IgD-negative memory B cell (primary cell): ENCODE measurements around the gene KIAA1671. TPM values are rescaled to one million over a fixed set of nuclear protein-coding genes. Genes with fewer than 3 reads are reported as not detected.

Experiments used
- H3K27ac Mint-ChIP-seq, 3 donors: one replicate each; pipeline ENCODE4 v1.8.0; 2020 to 2022; ENCODE audit warnings: mild to moderate bottlenecking in 3 of 3, mixed read lengths in 3 of 3, moderate library complexity in 1 of 3
- H3K27me3 Mint-ChIP-seq: one replicate; pipeline ENCODE4 v1.8.0; 2021; ENCODE audit warnings: mixed read lengths
- H3K36me3 Mint-ChIP-seq: one replicate; pipeline ENCODE4 v1.8.0; 2020; ENCODE audit warnings: mild to moderate bottlenecking, mixed read lengths
- H3K4me1 Mint-ChIP-seq, 3 donors: one replicate each; pipeline ENCODE4 v1.8.0; 2020 to 2022; ENCODE audit warnings: mixed read lengths in 3 of 3, mild to moderate bottlenecking in 1 of 3
- H3K4me3 Mint-ChIP-seq, 4 donors: one replicate each; pipeline ENCODE4 v1.8.0; 2020 to 2022; ENCODE audit warnings: mild to moderate bottlenecking in 4 of 4, mixed read lengths in 4 of 4, moderate library complexity in 3 of 4
- H3K9me3 Mint-ChIP-seq, 3 donors: one replicate each; pipeline ENCODE4 v1.8.0; 2020 to 2021; ENCODE audit warnings: mixed read lengths in 3 of 3, mild to moderate bottlenecking in 1 of 3
- polyA plus RNA-seq: library from polyadenylated mRNA; unstranded; fragments of 300-500 nt; fragmentation: Illumina TruSeq; gene quantifications from one replicate; pipeline ENCODE4 v1.2.3, GENCODE V29; 2021

KIAA1671 gene
- polyA plus RNA-seq, 1 donor from 2014 or later: not detected

GRCh38 chr22:25002241-25002985 lies 49.9 kb downstream of the KIAA1671 start:
- Mint-ChIP-seq H3K36me3 (no peaks in the 10 kb centered on the region), H3K4me3 (no peak overlapping the region), H3K27me3 (no peaks in the 10 kb centered on the region), H3K9me3 (no peaks in the 10 kb centered on the region), H3K4me1 (no peaks in the 10 kb centered on the region), H3K27ac (no peak overlapping the region)

DNA sequence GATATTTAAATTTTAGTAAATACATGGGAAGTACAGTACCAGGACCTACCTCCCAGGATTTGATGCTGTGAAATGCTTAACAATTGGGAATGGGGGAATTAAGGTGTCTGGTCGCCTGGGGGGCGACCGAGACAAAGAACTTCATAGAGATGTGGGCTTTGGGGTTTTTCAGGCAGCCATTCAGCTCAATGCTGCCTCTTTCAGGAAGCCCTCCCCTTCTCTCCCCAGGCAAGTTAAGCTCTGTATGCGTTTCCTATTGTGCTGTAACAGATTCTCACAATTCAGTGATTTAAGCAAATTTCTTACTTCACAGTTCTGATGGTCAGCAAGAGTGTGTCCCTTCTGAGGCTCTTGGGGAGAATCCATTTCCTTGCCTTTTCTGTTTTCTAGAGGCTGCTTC lies 53.8 kb downstream of the KIAA1671 start:
- Mint-ChIP-seq H3K4me3 (no peak overlapping the region), H3K27ac (no peak overlapping the region), H3K9me3 (no peaks in the 10 kb centered on the region), H3K36me3 (no peaks in the 10 kb centered on the region), H3K27me3 (peaks cover 2% of the 10 kb centered on the region), H3K4me1 (peaks cover 0 to 2% (median 0%) of the 10 kb centered on the region in 3 donors)

- H3K4me3 Mint-ChIP-seq: peak overlapping the region in 1 of 4 donors; percentile 47
- no peaks in the 10 kb centered on the region for H3K9me3 Mint-ChIP-seq
- H3K4me1 Mint-ChIP-seq: peaks cover 0 to 2% (median 0%) of the 10 kb centered on the region in 3 donors
Observed at GRCh38 chr22:25007444-25008106, 55.1 kb downstream of the KIAA1671 start.

GRCh38 chr22:25008666-25009065 lies 56.1 kb downstream of the KIAA1671 start:
- no peaks in the 10 kb centered on the region for H3K36me3 Mint-ChIP-seq
- peaks cover 0 to 2% (median 0%) of the 10 kb centered on the region in 3 donors for H3K4me1 Mint-ChIP-seq
- H3K9me3 Mint-ChIP-seq: no peaks in the 10 kb centered on the region
- no peak overlapping the region for H3K4me3 Mint-ChIP-seq
- H3K27me3 Mint-ChIP-seq: peaks cover 5% of the 10 kb centered on the region
- no peak overlapping the region for H3K27ac Mint-ChIP-seq

More at GRCh38 chr22:25007444-25008106, 55.1 kb downstream of the KIAA1671 start:
- Mint-ChIP-seq H3K27me3 (peaks cover 2% of the 10 kb centered on the region), H3K36me3 (no peaks in the 10 kb centered on the region), H3K27ac (no peak overlapping the region)

GRCh38 chr22:25012741-25013143 lies 60.2 kb downstream of the KIAA1671 start:
- H3K27ac Mint-ChIP-seq: no peak overlapping the region

GRCh38 chr22:25013607-25014006 lies 61.1 kb downstream of the KIAA1671 start:
- Mint-ChIP-seq H3K27me3 (peaks cover 8% of the 10 kb centered on the region), H3K27ac (no peak overlapping the region), H3K4me1 (no peaks in the 10 kb centered on the region), H3K36me3 (no peaks in the 10 kb centered on the region), H3K9me3 (no peaks in the 10 kb centered on the region), H3K4me3 (no peak overlapping the region)

More at GRCh38 chr22:25012741-25013143, 60.2 kb downstream of the KIAA1671 start:
- Mint-ChIP-seq H3K4me3 (no peak overlapping the region), H3K9me3 (no peaks in the 10 kb centered on the region), H3K4me1 (peaks cover 0 to under 1% (median 0%) of the 10 kb centered on the region in 3 donors), H3K27me3 (peaks cover 8% of the 10 kb centered on the region), H3K36me3 (no peaks in the 10 kb centered on the region)

GRCh38 chr22:25014896-25015755 lies 62.6 kb downstream of the KIAA1671 start:
- H3K27ac Mint-ChIP-seq: no peak overlapping the region
- H3K4me1 Mint-ChIP-seq: no peaks in the 10 kb centered on the region
- no peaks in the 10 kb centered on the region for H3K36me3 Mint-ChIP-seq
- peaks cover 6% of the 10 kb centered on the region for H3K27me3 Mint-ChIP-seq
- no peak overlapping the region for H3K4me3 Mint-ChIP-seq
- no peaks in the 10 kb centered on the region for H3K9me3 Mint-ChIP-seq

- H3K4me3 Mint-ChIP-seq: no peak overlapping the region
- no peaks in the 10 kb centered on the region for H3K4me1 Mint-ChIP-seq
- no peaks in the 10 kb centered on the region for H3K9me3 Mint-ChIP-seq
- H3K27me3 Mint-ChIP-seq: peaks cover 6% of the 10 kb centered on the region
- H3K36me3 Mint-ChIP-seq: no peaks in the 10 kb centered on the region
- H3K27ac Mint-ChIP-seq: no peak overlapping the region
Observed at GRCh38 chr22:25016311-25016710, 63.8 kb downstream of the KIAA1671 start.

DNA sequence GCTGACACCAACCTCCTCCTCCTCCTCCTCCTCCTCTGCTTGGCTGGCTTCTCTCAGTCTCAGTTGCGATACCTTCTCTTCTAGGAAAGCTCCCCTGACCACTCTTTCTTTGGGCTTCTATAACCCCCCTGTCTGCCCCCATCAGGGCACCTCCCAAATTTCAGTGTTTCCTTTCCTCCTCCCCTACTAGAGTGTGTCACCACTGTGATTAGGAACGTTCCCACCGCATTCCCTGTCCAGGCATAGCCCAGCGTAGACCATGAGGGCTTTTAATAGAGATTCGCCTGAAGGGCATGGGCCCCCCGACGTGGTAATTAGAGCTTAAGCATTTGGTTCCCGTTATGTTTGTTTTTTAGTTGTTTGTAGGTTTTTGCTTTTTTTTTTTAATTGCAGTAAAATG lies 65.5 kb downstream of the KIAA1671 start:
- Mint-ChIP-seq H3K27ac (no peak overlapping the region), H3K27me3 (peaks cover 5% of the 10 kb centered on the region)

GRCh38 chr22:25019427-25020184 lies 67.1 kb downstream of the KIAA1671 start:
- Mint-ChIP-seq H3K9me3 (no peaks in the 10 kb centered on the region), H3K27ac (no peak overlapping the region), H3K27me3 (peaks cover 2% of the 10 kb centered on the region), H3K4me1 (no peaks in the 10 kb centered on the region), H3K36me3 (no peaks in the 10 kb centered on the region), H3K4me3 (no peak overlapping the region)

More for the DNA sequence above, 65.5 kb downstream of the KIAA1671 start:
- Mint-ChIP-seq H3K36me3 (no peaks in the 10 kb centered on the region), H3K4me1 (no peaks in the 10 kb centered on the region), H3K9me3 (no peaks in the 10 kb centered on the region), H3K4me3 (no peak overlapping the region)

DNA sequence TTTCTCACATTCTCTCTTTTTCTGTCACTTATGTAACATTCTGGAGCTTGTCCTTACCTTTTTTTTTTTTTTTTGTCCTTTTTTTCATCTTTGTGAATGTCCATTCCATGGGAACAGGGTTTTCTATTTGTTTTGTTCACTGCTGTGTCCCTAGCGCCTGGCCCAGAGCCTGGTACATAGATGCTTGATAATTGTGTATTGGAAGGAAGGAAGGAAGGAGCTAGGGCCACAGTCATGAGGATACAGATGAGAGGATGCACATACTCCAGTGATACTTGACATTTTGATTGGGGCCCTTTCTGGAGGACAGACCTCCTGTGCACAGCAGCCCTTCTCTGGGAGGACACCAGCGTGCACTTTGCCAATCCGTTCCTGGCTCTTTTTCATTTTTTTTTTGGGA lies 68.9 kb downstream of the KIAA1671 start:
- Mint-ChIP-seq H3K9me3 (no peaks in the 10 kb centered on the region), H3K27me3 (peaks cover 3% of the 10 kb centered on the region), H3K4me3 (no peak overlapping the region), H3K4me1 (no peaks in the 10 kb centered on the region), H3K36me3 (no peaks in the 10 kb centered on the region), H3K27ac (no peak overlapping the region)

DNA sequence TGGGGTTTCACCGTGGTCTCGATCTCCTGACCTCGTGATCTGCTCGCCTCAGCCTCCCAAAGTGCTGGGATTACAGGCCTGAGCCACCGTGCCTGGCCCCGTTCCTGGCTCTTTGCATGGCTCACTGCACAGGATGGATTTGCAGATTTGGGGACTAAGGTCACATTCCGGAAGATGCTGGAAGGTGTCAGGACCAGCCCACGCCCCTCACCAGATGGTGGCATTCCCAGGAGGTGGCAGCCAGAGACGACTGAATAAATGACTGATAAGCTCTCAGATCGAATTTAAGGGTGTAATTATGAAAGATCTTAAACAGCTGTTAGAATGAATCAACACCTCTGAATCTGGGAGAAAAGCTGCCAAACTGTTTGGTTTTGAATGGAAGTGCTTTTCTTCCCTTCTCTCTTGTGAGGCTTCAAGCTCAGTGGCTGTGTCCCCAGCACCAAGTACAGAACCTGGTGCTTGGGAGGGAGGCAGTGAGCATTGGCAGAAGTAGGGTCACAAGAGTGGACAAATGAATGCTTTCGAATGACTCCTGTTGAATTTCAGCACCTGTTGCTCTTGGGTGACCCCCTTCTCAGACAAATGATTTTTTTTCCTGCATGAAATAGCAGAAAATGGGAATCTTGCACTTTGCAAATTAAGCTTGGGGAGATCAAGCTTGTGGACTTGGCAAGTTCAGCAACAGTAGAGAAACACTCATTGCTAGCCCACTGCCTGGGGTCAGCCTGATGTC lies 69.6 kb downstream of the KIAA1671 start:
- Mint-ChIP-seq H3K27ac (no peak overlapping the region), H3K9me3 (no peaks in the 10 kb centered on the region), H3K4me1 (no peaks in the 10 kb centered on the region), H3K36me3 (no peaks in the 10 kb centered on the region), H3K27me3 (peaks cover 3% of the 10 kb centered on the region), H3K4me3 (no peak overlapping the region)

DNA sequence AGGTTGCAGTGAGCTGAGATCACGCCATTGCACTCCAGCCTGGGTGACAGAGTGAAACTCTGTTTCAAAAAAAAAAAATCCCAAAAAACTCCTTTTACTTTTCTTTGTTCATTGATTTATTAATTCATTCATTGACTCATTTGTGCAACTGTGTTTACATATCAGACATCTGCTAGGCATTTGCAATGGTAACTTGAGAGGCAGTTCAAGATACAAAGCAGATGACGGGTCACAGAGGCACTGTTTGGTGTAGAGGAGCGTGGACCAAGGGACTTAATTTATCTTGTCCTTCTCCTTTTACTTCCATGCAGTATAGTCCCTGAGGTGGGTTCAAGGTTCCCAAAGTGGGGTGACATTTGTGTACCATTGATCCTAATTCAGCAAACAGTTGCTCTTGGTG lies 71.4 kb downstream of the KIAA1671 start:
- H3K9me3 Mint-ChIP-seq: no peaks in the 10 kb centered on the region
- H3K36me3 Mint-ChIP-seq: no peaks in the 10 kb centered on the region
- peaks cover 3% of the 10 kb centered on the region for H3K27me3 Mint-ChIP-seq
- H3K4me3 Mint-ChIP-seq: no peak overlapping the region
- H3K4me1 Mint-ChIP-seq: no peaks in the 10 kb centered on the region
- H3K27ac Mint-ChIP-seq: no peak overlapping the region

- no peaks in the 10 kb centered on the region for H3K9me3 Mint-ChIP-seq
- H3K27me3 Mint-ChIP-seq: peaks cover 3% of the 10 kb centered on the region
- H3K27ac Mint-ChIP-seq: no peak overlapping the region
- H3K4me3 Mint-ChIP-seq: no peak overlapping the region
- no peaks in the 10 kb centered on the region for H3K36me3 Mint-ChIP-seq
- no peaks in the 10 kb centered on the region for H3K4me1 Mint-ChIP-seq
Observed at GRCh38 chr22:25024895-25025294, 72.4 kb downstream of the KIAA1671 start.
